GM10847 (cell line): ENCODE results near the gene DEDD2.

Experiments used
- POLR2A ChIP-seq: IDR thresholded peaks from 2 replicates; pipeline ENCODE4 v1.6.1; 2011; ENCODE audit not compliant: insufficient read length; ENCODE audit errors: extremely low read depth

Gene DEDD2

DNA sequence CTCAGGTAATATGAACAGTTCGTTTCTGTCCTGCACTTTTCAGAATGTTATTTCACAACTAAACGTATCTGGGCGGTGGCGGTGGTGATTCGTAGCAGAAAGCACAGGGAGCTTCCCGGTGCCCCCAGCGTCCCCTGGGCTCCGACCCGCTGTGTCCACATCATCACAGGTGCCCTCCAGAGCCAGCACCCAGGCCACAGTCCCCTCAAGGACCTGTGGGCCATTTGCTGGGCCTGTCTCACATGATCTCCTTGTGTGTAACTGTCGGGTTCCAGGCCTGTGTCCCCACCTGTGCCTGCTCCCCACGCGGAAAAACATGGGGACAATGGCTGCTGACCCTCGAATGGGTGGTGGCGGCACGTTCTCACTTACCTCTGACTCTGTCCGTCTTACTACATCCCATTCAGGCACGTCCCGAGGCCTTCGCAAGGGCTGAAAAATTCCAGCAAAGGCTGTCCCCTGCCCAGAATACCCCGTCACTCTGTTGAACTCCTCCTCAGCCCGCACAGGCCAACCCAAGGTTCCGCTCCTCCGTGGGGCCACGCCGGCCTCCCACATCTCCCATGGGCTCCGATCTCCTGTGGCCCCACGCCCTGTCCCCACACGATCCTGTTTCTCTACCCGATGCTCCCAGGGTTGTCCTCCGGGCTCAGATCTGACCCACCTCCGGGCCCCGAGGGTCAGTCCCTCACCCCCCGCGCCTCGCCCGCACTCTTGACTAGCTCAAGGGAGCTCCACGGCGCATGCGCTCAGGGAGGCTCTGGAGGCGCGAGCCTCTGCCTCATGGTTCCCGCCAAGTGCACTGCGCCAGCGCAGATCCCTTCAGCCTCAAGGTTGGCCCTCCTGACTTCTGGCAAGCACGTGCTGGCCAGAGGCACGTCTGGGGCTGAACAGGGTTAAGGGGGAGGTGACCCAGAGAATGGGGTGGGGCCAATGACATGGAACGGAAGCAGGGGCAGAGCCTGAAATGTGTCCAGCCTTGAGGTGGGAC lies 21.2 kb downstream of the DEDD2 start:
- TF ChIP-seq POLR2A: no peak

DNA sequence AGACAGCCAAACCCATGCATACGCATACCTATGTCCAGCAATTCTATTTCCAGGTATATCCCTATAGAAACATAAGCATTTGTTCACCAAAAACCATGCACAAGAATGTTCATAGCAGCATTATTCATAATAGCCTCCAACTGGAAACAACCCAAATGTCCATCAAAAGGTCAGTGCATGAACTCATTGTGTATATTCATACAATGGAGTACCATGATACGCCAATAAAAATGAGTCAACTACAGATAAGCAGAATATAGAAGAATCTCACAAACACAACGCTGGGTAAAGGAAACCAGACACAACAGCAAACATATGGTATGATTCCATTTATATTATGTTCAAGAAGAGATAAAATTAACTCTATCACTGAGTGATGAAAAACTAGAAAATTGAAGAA lies 23.8 kb downstream of the DEDD2 start:
- no peak for TF ChIP-seq POLR2A

DNA sequence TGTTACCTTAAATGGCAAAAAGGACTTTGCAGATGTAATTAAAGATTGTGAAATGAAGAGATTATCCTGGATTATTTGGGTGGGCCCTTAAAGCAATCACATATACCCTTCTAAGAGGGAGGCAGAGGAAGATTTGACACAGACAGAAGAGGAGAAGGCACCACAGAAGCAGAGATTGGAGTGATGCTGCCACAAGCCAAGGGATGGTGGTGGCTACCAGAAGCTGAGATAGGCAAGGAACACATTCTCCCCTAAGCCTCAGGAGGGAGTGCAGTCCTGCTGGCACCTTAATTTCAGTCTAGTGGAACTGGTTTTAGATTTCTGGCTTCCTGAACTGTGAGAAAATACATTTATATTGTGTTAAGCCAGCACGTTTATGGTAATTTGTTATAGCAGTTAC lies 24.2 kb downstream of the DEDD2 start:
- TF ChIP-seq POLR2A: no peak

DNA sequence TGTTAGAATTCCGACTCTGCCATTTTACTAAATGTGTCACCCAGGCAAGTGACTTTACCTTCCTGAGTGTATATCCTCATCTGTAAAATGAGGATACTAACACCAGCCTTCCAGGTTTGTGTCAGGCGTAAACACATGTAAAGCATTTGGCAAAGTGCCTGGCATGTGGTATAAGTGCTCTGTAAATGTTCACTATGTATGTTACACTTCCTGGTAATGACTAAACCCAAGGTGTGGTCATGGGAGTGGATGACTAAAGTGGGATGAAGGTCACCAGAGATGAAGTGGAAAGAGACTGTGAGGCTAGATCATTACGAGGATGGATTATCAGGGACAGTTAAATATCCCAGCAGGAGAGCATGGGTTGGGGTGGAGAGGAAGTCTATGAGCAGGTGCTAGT lies 25.6 kb downstream of the DEDD2 start:
- no peak for TF ChIP-seq POLR2A

DNA sequence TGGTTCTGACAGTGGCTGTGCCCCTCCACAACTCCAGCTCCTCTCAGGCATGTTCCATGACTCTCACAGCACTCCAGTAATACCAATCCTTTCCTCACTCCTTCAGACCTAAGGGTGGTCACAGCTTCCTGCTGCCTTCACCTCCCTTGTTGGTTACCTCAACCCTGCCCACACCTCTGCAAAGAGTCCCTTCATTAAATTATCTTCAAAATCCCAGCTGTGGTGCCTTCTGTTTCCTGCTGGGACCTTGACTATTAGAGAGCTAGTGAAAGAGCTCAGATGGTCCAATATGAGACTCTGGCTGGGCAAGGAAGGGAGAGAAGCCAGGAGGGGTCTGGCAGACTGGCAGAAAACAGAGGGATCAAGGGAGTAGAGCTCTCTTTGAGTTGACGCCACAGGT lies 26.1 kb downstream of the DEDD2 start:
- no peak for TF ChIP-seq POLR2A

DNA sequence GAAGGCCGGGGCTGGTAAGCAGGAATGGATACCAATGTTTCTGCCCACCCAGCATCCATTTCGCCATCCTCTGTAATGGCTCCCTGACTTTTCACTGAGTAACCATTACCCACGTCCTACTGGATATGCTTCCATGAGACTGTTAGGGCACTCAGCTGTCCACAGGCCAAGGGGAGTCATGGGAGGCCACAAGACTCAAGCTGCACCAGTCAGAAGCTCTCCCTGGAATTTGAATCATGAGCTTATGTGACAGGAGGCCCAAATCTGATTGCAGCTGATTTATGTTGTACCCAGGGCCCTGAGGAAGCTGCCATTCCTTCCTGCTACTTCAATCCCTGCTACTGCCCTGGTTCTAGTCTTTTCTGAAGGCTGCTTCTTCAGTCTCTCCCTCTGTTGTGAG lies 28.3 kb downstream of the DEDD2 start:
- no peak for TF ChIP-seq POLR2A

DNA sequence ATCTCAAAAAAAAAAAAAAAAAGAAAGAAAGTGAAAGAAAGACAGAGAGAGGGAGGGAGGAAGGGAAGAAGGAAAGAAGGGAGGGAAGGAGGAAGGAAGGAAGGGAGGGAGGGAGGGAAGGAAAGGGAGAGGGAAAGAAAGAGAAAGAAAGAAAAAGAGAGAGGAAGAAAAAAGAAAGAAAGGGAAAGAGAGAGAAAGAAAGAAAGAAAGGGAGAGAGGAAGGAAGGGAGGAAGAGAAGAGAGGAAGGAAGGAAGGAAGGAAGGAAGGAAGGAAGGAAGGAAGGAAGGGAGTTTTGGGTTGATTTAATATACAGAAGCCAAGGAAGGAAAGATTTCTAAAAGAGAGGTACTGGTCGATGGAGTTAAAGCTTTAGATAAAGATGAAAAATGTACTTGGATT lies 28.8 kb downstream of the DEDD2 start:
- TF ChIP-seq POLR2A: no peak

DNA sequence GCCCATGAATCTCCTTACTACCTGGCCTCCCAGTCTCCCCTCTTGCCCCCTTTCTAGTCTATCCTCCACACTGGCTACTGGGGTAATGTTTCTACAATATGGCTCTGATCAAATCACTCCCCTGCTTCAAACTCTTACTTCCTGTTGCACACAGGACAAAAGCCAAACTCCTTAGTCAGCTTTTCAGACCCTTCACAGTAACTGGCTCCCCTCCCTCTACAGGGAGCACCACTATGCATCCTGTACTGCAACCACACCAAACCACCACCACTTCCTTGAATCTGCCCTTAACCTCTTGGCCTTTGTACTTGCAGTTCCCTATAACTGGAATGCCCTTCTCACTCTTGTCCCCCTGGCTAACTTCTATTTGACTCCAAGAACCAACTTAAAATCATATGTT lies 32.2 kb downstream of the DEDD2 start:
- no peak for TF ChIP-seq POLR2A

DNA sequence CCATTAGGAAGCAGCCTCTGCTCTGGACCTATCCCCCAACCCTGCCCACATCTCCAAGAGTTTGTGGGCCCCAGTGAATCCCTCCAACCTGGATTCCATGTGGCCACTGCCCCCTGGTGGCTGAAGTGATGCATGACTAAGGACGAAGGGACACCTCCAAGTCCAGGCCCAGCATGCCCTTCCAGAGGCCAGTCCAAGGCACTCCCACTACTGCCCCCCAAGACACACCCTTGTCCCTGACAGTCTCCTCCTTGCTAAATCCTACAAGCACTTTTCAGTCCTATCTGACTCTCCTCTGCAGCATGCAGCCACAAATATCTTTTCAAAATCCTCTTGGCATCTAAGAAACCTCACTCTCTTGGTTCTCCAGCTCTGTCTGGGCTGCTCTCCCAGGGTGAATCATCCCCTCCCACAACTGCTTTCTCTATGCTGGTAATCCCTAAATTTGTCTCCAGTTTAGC lies 33.0 kb downstream of the DEDD2 start:
- no peak for TF ChIP-seq POLR2A

DNA sequence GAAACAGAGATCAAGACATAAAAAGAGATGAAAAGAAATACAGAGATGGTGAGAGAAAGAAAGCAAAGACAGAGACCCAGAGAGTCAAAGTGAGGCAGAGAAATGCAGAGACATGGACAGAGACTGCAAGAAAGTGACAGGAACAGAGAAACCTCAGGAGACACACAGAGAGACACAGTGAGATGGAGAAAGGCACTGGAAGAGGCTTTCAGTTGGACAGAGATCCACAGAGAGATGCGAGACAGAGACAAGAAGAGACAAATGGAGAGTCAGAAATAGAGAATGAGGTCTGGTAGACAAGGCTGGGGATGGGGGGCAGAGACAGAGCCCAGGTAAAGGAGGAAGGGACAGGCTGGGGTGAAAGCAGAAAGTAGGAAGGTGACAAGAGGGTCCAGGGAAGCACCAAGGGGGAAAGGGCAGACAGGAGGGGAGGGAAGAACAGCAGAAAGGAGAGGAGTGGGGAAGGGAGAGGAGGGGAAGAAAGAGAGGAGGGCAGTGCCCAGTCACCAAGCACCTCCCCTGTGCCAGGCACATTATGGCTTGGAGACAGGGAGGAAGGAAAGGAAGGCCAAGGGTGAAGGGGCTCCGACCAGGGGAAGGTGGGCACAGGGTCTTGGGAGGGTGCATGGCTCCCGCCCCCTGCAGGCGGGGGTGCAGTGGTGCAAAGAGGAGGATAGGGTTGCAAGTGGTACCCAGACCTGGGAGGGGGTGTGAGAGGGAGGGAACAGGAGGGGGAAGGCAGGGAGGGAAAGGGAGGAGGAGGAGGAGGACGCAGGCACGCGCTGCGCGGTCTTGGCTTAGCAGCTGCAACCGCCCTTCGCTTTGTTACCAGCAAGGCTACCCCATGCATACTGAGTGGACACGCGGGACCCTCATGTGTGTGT lies 38.4 kb downstream of the DEDD2 start:
- TF ChIP-seq POLR2A: no peak

DNA sequence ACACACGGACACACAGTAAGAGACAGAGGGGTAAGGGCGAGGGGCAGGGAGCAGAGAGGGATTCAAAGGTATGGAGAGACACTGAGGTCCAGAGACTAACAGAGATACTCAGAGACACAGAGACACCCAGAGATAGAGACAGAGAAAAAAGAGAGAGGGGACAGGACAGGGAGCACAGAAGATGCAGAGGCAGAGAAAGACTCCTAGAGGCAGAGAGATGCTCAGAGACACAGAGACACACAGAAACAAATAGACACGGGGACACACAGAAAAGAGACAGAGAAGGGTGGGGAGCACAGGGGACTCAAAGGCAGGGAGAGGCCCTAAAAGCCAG lies 39.8 kb downstream of the DEDD2 start:
- TF ChIP-seq POLR2A: no peak

DNA sequence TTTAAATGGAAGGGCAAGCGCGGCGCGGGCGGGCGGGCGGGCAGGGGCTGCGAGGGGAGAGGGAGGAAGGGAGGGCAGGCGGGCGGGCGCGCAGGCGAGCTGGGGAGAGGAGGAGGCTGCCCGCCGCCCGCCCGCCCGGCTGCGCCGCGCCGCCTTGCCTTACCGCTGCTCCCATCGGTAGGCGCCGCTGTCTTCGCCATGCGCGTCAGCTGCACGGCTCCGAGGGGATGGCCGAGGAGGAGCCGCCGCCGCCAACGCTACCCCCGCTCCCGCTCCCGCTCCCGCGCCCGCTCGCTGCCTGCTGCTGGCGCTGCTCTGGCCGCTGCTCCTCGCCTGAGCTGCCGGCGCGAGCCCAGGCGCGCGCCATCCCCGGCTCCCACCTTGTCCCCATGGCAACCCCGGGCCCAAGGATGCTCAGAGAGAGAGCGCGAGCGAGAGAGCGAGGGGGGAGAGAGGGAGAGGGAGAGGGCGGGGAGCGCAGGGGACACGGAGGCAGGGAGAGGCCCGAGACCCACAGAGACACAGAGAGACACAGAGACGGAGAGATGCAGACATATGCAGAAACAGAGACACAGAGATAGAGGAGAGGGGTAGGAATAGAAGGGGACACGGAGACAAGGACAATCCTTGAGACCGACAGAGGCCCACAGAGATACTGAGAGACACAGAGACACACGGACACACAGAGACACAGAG lies 40.3 kb downstream of the DEDD2 start:
- no peak for TF ChIP-seq POLR2A

DNA sequence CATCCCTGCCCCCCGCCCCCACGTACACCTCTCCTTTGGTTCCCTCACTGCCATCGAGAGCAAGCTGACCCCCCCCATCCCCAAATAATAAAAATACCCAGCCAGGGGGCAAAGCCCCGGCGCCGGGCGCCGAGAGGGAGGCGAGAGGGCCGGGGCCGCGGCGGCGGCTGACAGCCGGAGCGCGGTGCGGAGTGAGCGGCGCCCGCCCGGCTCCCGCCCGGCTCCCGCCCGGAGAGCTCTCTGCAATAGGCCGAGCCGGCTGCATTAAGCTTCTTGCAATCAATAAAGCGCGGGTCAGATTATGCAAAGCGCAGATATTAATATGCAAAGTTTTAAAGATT lies 40.9 kb downstream of the DEDD2 start:
- no peak for TF ChIP-seq POLR2A

DNA sequence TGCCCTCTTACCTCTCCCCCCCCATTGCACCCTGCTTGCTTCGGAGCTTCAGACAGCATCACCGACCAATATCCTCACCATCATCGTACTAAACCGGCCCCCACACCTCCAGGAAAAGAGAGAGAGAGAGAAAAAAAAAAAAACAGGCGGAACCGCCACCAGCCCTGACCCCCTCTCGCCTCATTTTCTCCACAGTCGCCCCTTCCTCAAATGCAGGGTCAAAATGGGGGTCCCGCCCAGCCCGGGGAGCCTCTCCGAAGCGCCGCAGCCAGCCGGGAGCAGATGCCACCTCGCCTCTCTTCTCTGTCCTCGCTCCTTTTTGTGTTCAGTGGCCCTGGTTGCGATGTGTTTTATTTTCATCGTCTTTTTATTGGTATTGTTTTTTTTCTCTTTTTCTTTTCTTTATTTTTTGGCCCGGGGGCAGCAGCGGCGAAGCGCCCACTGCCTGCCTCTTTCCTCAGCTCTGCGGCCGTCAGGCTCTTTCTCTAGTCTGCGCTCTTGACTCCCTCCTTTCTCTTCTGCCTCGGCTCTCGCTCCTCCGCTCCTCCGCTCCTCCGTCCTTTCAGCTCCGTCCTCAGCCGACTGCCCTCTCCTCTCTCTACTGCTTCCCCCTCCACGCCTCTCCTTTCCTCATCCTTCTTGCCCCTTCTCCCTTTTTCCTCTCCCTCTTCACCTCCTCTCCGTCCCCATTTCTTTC lies 41.4 kb downstream of the DEDD2 start:
- no peak for TF ChIP-seq POLR2A
